ENCODE measurements around the gene PTPN3. TPM values are rescaled to one million over a fixed set of nuclear protein-coding genes. Genes with fewer than 3 reads are reported as not detected.

The PTPN3 gene
- total and polyA plus RNA-seq, 10 of the 15 experiments (the other 5 are each of a cell fraction or from before 2014, with no cell fraction given): 0.18 to 1.3 (median 0.39) TPM

DNA sequence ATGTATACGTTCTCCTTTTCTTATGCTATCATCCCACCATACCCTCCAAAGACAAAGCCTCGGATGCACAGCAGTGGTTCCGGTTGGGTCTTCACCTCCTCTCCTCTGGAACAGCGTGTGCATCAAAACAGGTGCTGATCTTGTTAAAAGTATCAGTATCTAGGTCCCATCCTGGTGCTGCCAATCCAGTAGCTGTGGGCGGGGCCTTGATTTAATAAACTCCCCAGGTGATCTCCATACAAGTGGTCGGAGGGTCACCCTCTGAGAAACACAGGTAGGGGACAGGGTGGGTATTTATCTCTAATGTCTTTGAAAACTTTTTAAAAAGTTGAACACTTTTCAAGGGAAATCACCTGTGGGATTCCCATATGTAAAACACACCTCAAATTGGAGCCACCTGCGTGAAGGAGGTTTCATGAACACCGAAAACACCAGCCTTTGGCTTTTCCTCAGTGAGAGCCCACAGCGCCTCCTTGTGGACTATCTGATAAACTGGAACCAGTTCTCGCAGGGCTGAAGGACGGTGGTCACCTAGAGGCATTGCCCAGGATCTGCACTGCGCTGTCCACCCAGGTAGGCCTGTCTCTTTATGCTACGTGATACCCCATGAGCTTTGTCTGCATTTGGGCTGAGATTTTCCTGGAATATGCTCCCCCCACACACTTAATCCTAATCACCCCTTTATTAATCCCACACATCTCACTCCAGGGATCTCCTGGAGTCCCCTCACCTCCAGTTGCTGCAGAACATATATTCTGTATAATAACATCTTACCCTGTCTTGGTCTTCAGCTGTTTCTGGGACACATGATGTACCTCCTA lies 96.7 kb downstream of the PTPN3 start (continued):
- TF ChIP-seq RAD21 (IDR thresholded peaks at IDR 0.05; ENCODE audit: insufficient read depth, low read depth, low read length) (peak; percentile 92), EZH2 (IDR thresholded peaks at IDR 0.05; ENCODE audit: borderline replicate concordance, control insufficient read depth, low read depth, low read length) (no peak), ZZZ3 (IDR thresholded peaks at IDR 0.05; ENCODE audit: control insufficient read depth, insufficient read length, low read depth) (no peak), HCFC1 (IDR thresholded peaks at IDR 0.05; ENCODE audit: low read length) (no peak), NFYA (IDR thresholded peaks at IDR 0.05; ENCODE audit: borderline replicate concordance, low read depth, low read length) (no peak), BCL11A (IDR thresholded peaks at IDR 0.05; ENCODE audit: low read depth, low read length) (no peak), IKZF2 (IDR thresholded peaks at IDR 0.05) (no peak), BRCA1 (IDR thresholded peaks at IDR 0.05; ENCODE audit: low read depth, low read length) (no peak), MYC (IDR thresholded peaks at IDR 0.05; ENCODE audit: insufficient read depth, insufficient read length, insufficient replicate concordance, low read length, severe bottlenecking) (no peak), MXI1 (IDR thresholded peaks at IDR 0.05; ENCODE audit: low read depth, low read length) (no peak), IRF4 (IDR thresholded peaks at IDR 0.05; ENCODE audit: low read depth, low read length) (0 out of 2 replicates have a peak, but pooled peaks have one; percentile 11), SP1 (IDR thresholded peaks at IDR 0.05; ENCODE audit: low read depth, low read length) (no peak), ASH2L (IDR thresholded peaks at IDR 0.05; ENCODE audit: borderline replicate concordance, low read depth) (no peak), HDAC2 (IDR thresholded peaks at IDR 0.05) (no peak), RB1 (IDR thresholded peaks at IDR 0.05; ENCODE audit: borderline replicate concordance) (no peak), ZNF384 (IDR thresholded peaks at IDR 0.05; ENCODE audit: borderline replicate concordance, low read depth, low read length) (no peak), CREM (IDR thresholded peaks at IDR 0.05; ENCODE audit: low read depth) (no peak), NBN (IDR thresholded peaks at IDR 0.05) (no peak), CBX5 (IDR thresholded peaks at IDR 0.05; ENCODE audit: low read depth) (no peak), TBL1XR1 (IDR thresholded peaks at IDR 0.05; ENCODE audit: low read depth, low read length) (no peak), SMARCA5 (IDR thresholded peaks at IDR 0.05) (no peak), CBX3 (IDR thresholded peaks at IDR 0.05; ENCODE audit: borderline replicate concordance, low read depth) (no peak), SMC3 (IDR thresholded peaks at IDR 0.05; ENCODE audit: borderline replicate concordance, low read length) (peak; percentile 68)
- TF ChIP-seq, protein P1, sequence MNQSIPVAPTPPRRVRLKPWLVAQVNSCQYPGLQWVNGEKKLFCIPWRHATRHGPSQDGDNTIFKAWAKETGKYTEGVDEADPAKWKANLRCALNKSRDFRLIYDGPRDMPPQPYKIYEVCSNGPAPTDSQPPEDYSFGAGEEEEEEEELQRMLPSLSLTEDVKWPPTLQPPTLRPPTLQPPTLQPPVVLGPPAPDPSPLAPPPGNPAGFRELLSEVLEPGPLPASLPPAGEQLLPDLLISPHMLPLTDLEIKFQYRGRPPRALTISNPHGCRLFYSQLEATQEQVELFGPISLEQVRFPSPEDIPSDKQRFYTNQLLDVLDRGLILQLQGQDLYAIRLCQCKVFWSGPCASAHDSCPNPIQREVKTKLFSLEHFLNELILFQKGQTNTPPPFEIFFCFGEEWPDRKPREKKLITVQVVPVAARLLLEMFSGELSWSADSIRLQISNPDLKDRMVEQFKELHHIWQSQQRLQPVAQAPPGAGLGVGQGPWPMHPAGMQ (IDR thresholded peaks at IDR 0.05; ENCODE audit: borderline replicate concordance): no peak
- TF ChIP-seq, protein P2, sequence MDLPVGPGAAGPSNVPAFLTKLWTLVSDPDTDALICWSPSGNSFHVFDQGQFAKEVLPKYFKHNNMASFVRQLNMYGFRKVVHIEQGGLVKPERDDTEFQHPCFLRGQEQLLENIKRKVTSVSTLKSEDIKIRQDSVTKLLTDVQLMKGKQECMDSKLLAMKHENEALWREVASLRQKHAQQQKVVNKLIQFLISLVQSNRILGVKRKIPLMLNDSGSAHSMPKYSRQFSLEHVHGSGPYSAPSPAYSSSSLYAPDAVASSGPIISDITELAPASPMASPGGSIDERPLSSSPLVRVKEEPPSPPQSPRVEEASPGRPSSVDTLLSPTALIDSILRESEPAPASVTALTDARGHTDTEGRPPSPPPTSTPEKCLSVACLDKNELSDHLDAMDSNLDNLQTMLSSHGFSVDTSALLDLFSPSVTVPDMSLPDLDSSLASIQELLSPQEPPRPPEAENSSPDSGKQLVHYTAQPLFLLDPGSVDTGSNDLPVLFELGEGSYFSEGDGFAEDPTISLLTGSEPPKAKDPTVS (IDR thresholded peaks at IDR 0.05; ENCODE audit: low read depth, low read length): no peak
- TF ChIP-seq, protein P3, sequence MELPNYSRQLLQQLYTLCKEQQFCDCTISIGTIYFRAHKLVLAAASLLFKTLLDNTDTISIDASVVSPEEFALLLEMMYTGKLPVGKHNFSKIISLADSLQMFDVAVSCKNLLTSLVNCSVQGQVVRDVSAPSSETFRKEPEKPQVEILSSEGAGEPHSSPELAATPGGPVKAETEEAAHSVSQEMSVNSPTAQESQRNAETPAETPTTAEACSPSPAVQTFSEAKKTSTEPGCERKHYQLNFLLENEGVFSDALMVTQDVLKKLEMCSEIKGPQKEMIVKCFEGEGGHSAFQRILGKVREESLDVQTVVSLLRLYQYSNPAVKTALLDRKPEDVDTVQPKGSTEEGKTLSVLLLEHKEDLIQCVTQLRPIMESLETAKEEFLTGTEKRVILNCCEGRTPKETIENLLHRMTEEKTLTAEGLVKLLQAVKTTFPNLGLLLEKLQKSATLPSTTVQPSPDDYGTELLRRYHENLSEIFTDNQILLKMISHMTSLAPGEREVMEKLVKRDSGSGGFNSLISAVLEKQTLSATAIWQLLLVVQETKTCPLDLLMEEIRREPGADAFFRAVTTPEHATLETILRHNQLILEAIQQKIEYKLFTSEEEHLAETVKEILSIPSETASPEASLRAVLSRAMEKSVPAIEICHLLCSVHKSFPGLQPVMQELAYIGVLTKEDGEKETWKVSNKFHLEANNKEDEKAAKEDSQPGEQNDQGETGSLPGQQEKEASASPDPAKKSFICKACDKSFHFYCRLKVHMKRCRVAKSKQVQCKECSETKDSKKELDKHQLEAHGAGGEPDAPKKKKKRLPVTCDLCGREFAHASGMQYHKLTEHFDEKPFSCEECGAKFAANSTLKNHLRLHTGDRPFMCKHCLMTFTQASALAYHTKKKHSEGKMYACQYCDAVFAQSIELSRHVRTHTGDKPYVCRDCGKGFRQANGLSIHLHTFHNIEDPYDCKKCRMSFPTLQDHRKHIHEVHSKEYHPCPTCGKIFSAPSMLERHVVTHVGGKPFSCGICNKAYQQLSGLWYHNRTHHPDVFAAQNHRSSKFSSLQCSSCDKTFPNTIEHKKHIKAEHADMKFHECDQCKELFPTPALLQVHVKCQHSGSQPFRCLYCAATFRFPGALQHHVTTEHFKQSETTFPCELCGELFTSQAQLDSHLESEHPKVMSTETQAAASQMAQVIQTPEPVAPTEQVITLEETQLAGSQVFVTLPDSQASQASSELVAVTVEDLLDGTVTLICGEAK (IDR thresholded peaks at IDR 0.05; ENCODE audit: borderline replicate concordance): no peak

All from GM12878 (cell line).